ENCODE data around the gene FADS2.

Gene FADS2

DNA sequence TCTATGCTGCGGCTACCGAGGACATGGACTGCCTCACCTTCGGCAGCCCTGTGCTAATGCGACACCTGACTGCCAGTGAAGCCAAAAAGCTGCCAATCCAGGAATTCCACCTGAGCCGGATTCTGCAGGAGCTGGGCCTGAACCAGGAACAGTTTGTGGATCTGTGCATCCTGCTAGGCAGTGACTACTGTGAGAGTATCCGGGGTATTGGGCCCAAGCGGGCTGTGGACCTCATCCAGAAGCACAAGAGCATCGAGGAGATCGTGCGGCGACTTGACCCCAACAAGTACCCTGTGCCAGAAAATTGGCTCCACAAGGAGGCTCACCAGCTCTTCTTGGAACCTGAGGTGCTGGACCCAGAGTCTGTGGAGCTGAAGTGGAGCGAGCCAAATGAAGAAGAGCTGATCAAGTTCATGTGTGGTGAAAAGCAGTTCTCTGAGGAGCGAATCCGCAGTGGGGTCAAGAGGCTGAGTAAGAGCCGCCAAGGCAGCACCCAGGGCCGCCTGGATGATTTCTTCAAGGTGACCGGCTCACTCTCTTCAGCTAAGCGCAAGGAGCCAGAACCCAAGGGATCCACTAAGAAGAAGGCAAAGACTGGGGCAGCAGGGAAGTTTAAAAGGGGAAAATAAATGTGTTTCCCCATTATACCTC, 32.1 kb upstream of the FADS2 start:
- no peak for DNase-seq

DNA sequence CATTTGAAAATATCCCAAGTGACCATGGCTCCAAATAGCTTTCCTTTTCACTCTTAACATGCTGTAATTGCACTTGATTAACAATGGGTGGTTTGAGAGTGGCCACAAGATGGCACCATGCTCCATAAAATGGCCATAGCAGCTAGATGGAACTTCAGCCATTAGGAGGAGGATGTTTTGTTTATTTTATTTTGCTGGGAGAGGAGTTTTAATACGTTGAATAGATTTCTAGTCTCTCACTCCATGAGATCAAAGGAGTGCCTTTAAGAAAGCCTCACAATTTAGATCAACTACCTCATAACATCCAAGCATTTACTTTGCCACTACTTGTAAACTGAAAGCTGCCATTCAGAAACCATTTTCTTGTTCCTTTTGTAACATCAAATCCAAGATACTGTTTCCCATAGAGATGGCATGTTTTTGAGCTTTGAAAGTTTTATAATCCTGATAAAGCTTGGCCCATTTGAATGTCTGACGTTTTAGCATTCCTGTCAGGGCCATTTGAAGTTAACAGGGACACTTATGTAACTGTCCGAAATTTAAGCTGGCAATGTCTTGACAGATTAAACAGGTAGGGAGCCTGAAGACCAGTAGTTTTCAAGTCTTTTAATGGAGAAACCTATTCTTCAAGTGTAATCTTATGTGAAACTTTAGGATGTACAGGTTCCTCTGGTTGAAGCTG, 30.7 kb upstream of the FADS2 start:
- peak; percentile 63 for DNase-seq

DNA sequence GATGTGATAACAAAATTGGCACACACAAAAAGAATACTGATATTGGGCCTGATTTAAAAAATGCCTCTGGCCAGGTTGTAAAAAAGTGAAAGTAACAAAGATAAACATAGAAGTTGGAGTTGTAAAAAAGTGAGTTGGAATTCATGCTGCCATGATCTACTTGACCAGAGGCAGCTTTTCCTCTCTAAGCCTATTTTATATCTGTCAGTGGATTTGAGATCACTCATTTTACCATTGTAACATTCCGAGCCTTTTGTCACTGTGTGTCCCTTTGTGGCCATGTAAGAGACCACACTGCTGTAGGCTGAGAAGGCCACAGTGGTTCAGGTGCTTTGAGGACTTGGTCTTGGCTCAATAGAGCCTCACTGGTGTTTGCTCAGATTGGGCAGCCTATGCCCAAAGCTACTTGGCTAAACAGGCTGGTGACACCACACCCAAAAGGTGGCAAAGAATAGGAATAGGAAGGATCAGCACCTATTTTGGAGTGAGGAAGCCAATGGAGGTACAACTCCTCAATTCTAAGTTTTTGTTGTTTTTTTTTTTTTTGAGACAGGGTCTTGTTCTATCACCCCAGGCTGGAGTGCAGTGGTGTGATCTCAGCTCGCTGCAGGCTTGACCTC, 28.3 kb upstream of the FADS2 start:
- DNase-seq, result no peak

DNA sequence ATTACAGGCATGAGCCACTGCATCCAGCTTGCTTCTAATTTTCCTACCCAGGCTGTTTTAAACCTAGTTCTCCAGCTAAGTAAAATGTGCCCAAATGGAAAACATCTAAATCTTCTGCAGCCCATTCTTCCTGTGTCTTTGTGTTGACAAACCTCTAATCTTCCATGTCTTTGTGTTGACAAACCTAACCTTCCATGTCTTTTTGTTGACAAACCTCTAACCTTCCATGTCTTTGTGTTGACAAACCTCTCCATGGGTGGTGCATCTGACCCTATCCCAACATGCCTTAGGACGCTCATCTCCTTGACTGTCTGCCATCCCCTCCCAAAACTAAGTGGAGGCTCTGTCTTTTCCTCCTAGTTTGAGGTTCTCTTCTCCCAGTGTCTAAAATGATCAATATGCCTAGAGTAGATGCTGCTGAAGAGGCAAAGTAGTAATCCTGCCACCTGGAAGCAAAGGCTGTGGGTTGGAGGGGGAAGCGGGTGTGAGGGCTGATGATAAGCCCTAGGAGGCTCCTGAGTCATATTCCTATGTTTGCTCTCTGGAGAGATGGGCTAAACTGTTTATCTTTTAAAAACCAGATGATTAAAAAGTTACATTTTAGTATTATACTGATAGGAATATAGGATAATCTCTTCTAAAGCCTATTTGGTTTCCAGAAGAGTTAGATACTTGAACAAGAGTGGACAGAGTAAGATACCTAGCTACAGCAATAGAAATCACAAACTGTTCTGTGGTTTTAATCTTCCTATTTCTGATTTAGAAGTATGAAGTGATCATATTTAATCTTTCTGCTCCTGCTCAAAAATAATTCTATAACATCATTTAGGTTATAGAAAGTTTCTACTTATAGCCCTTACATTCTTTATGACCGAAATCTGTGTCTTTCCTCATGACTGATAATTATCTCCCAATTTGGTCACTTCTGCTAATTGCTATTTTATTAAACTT, 27.5 kb upstream of the FADS2 start:
- no peak for DNase-seq

DNA sequence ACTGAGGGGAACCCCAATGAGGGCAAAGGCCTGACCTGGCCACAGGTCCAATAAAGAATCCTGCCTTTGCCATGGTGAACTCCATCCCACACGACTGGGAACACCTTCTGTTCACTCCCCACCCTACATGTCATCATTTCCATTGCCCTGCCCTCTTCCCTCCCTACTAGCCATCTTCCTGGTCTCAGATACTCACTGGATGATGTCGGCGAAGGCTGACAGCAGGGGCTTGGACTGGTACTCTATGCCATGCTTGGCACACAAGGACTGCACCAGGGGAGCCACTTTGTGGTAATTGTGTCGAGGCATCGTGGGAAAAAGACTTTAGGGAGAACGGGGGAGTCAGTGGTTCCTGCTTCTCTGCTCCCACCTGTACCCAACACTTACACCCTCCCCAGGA, 25.5 kb upstream of the FADS2 start:
- no peak for DNase-seq

DNA sequence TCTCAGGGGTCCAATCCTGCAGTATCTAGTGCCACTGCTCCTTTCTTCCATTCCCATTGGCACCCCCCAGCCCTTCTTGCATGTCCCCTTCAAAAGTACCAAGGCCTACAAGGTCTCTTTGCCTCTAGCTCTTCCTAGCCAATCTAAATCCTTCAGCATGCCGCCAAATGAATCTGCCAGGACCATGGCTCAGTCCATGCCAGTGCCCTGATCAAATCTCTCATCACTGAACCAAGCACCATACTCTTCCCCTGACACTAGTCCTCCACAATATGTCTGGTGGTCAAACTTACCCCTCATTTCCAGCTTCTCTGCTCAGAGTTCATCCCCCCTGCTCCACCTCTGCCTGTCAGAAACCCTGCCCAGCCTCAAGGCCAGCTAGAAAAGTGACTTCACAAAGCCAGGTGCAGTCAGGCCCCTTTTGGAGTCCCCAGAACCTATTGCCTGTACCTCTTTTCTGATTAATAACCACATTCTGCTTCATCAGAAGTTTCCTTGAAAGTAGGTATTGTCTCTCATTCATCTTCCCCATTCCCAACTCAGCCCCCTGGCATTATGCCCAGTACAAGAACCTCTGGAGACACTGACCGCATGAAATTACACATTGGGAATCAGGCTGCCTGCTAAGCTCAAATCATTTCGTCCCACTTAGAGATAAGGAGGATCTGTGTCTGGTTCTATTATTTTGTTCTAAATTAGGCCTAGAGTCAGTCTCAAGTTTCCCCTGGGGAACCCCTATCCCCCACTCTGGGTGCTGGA, 24.0 kb upstream of the FADS2 start:
- no peak for DNase-seq

DNA sequence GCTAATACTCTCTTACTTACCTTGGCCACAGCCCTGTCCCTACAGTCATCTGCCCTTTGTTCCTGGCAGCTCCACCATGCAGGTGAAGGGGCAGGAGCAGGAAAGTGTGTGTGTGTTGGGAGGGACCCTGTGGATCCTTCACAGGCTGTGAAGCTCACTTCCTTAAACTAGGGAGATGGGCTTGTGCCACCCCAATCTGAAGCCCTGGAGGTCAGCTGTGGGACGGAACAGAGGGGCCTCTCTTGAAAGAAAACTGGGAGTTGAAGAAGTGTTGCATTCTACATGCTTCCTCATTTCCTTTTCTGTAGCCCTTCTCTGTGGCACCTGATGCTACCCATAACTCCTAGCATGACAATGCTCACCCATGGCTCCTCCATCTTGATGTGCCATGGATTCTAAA, 23.0 kb upstream of the FADS2 start:
- DNase-seq, result no peak

DNA sequence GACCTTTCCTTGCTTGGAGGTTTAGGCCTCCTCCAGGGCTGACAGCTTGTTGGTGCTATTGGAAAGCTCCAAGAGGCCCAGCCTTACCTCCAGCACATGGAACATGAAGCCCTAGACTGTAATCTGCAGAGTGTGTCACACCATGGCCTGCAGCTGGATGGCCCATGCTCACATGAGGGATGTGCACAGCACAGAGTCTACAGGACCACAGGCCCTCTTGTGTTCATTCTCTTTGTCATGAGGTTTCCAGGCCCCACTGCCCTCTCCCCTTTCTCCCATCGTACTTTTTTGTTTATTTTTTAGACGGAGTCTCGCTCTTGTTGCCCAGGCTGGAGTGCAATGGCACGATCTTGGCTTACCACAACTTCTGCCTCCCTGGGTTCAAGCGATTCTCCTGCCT, 21.3 kb upstream of the FADS2 start:
- DNase-seq, result no peak

DNA sequence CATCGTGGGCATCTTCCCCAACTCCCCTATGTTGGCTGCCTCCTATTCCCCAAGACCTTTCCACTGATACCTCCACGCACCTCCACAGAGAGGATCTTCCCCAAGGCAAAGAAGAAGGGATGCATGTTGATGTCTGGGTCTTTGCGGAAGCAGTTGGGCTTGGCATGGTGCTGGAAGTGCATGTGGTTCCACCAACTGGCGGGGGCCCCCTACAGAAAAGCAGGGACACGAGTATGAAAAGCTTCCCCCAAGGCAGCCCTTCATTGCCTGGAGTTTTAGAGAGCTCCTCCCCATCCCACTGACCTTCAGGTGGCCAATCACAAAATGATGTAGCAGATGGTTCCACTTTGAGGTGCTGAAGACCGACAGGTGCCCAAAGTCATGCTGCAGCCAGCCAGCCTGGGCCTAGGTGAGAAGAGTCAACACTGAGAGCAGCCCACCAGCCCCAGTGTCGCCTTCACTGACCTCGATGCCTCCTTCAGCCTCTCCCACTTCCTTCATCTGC, 17.4 kb upstream of the FADS2 start:
- no peak for DNase-seq

DNA sequence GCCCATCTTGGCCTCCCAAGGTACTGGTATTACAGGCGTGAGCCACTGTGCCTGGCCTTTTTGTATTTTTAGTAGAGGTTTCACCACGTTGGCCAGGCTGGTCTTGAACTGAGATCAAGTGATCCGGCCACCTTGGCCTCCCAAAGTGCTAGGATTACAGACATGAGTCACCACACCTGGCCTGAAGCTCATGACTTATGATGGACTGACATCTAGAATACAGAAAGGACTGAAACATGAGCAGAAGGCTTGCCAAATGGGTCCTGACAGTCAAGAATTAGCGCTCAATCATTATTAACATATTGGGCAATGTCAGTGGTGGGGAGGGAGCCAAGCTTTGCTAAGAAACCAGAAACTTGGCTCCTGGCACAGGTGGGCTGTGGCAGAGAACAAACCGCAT, 16.3 kb upstream of the FADS2 start:
- no peak for DNase-seq

DNA sequence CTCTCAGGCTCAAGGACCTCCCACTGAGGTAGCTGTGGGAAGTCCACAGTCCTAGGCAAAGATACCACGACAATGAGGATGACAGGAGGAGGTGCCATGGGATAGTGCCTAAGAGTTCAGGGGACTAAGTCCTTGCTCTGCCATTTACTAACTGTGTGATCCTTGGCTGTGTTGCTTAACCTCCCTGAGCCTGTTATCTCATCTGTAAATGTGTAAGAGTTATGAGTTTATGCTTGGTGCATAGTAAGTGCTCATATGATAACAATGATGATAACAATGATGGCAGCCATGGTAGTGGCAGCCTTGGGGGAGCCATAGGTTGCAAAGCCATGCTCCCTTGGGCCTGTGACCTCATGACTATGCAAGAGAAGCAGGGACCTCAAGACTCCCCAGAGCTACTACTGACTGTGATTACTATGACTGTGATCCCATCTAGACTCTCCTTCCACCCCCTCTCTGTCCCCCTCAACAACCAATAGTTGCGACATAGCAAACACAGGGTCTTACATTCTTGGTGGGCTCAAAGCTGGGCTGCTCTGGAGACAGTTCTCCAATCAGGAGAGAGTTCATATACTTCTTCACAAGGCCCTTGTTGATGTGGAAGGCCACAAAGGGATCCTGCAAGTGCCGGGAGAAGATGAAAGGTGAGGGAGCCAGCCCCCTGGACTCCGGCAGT, 15.2 kb upstream of the FADS2 start:
- no peak for DNase-seq

DNA sequence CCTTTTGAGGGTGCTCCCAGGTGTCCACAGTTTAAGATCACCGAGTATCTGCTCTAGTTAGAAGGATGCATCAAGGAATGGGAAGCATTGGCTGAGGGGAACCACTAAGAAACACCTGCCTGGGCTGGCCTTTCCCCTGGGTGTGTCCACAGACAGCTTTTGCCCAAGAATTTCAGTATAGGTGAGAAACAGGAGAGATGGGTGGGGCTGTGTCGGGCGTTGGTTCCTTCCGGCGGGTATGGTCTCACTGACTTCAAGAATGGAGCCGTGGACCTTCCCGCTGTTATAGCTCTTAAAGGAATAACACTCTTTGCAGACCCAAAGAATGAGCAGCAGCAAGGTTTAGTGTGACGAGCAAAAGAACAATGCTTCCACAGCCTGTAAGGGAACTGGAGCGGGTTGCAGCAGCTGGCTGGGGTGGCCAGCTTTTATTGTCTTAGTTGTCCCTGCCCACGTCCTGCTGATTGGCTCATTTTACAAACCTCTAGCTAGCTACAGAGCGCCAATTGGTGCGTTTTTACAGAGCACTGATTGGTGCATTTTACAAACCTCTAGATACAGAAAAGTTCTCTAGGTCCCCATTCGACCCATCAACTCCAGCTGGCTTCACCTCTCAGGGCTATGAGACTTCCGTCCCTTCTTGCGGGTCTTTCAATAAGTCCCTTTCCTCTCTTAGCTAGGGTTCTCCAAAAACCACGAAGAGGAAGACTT, 13.7 kb upstream of the FADS2 start:
- peak; percentile 23 for DNase-seq

DNA sequence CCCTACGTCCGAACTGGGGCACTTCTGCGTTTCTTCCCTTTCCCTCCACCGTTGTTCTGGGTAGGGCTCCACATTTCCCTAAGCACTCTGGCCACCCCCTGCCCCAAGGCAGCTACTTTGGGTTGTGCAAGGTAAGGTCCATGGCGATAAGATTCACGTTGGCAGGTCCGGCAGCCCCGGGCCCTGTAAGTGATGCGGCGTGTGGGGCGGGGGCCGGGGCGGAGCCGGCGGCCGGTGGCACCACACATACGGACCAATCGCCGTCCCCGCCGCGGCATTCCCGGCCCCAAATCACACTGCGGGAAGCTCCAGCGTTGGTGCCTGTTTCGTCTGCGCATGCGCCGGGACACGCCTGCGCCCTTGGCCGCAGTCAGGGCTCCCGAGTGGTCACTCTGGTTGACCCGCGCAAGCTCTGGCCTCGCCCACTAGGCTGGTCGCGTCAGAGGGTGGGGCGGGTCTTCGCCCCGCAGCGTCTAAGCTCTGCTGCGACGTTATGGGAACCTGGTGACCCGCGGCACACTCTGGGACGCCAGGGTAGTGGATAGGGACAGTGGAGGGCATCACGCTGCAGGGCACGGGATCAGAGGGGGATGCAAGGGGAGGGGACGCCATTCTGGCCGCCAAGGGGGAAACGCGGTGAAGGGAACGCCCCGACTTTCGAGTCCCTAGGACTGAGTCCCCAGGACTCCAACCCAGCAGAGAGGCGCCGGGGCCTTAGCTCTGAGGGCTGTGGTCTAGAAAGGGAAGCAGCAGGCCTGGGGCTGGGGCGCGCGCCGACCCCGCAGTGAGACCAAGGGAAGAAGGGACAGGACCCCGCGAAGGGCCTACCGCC, 12.9 kb upstream of the FADS2 start:
- DNase-seq, result peak; percentile 80

DNA sequence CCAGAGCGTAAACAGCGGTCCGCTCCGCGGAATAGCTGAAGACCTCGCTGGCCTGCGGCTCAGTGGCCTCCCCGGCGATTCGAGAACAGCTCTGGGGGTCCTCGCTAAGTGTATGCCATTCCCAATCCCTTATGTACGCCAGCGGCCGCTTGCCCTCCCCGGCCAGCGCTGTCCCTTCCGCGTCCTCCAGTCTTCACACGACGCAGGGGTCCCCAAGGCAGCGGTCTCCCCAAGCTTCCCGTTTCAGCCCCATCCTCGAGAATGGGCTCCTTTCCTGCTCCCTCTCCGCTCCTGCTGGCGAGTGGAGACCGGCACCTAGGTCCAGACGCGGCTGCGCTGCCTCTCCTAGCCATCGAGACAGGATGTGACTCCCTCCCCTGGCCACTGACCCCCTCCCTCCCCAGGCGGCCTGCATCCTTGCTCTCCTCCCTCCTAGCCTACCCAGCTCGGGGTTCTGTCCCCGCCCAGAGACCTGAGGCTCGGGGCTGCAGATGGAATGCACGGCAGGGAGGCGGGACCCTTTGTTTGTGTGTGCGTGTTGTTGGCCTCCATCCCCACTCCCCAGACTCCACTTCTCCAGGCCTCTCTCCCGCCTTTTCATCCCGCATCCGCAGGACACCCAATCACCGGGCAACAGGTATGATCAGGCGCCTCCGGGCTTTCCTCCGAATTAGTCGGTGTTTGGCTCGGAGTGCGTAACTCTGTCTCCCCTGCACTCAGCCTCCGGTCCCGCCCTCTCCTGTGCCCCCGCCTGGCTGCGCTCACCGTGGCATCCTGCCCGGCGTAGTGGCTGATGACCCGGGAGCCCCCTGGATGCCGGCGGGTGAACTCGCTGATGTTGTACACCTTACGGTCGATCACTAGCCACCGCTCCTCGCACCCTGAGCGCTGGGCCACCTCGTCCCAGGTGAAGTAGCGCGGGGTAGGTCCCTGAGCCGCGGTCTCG, 12.0 kb upstream of the FADS2 start:
- peak; percentile 33 for DNase-seq

DNA sequence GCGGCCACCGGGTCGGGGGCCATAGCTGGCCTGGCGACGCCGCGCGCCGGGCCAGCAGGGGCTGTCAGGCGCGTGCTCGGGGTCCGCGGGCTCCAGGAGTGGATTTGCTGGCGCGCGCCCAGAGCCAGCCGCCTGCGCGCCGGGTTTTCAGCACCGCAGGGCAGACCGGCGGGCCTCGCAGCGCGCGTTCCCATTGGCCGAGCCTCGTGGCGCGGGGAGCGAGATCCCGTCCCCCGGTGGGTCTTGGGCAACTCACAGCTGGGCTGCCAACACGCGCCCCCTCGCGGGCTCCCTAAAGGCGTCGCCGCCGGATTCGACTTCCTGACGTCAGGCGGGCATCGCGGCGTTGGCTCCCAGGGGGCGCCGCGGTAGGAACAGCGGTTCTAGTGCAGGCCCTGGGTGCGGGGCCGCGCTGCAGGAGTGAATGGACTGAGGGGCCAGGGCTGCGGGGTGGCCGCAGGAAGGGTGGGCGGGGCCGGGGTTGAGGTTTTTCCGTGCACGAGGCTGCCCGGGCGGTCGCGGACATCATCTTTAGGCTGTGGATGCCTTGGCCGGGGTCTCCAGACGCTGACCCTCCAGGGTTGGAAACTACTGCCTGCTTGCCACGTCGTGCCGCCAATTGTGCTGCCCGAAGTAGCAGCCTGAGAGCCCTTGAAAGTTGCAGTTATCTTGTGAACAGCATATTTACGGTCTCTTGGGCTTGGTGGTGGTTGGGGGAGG, 11.2 kb upstream of the FADS2 start, which contains the start of gene FADS1:
TSS of gene FADS1 (minus strand) at position 268 of the 720 bp plus-strand sequence. CDS start at position 194, 74 bp downstream.
- DNase-seq, result peak; percentile 96

DNA sequence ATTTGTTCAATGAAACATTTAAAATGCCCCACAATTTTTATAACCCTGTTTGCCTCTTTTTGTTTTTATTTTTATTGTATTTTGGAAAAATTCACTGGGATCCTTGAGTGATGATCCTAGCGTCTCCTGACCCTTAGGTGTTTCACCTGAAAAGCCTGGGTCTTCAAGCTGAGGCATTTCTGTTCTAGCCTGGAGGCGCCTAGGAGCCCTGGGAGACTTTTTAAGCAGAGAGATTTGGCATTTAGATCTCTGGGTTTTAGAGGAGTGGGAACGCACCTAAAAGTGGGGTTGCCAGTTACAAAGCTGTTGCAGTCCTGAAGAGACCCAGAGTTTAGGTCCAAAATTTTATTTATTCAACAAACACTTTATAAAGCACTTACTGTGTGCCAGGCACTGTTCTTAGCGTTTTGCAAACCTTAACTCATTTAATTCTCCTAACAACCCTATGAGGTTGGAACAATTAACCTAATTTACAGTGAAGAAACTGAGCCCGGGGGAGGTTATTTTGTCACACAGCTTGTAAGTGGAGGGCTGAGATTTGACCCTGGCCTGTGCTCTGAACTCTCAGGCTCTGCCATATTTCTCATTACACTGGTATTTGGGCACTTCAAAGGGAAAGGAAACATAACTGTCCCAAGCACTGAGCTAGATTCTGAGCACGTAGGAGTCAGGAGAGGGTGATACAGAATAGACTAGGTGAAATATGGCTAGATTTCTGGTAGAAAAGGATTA, 10.5 kb upstream of the FADS2 start:
- DNase-seq, result no peak

DNA sequence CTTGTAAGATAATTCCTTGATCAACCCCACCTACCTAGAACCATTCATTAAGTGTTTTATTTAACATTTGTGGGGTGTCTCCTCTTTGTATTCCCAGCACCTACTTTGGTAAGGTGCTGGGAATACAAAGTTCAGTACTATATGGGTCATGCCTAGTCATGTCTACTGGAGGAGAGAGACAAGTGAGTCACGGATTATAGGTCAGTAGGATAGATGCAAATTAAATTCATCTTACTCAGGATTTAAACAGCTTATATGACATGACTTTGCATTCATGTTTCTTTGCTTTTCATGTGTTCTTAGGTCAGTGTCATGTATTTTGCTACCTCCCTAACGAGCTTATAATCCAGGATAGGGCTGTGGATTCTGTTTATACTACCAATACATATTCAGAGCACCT, 7.9 kb upstream of the FADS2 start:
- DNase-seq, result no peak

All from GDM1 (cell line).